ENCODE data around the gene NHERF1.

NHERF1 gene

DNA sequence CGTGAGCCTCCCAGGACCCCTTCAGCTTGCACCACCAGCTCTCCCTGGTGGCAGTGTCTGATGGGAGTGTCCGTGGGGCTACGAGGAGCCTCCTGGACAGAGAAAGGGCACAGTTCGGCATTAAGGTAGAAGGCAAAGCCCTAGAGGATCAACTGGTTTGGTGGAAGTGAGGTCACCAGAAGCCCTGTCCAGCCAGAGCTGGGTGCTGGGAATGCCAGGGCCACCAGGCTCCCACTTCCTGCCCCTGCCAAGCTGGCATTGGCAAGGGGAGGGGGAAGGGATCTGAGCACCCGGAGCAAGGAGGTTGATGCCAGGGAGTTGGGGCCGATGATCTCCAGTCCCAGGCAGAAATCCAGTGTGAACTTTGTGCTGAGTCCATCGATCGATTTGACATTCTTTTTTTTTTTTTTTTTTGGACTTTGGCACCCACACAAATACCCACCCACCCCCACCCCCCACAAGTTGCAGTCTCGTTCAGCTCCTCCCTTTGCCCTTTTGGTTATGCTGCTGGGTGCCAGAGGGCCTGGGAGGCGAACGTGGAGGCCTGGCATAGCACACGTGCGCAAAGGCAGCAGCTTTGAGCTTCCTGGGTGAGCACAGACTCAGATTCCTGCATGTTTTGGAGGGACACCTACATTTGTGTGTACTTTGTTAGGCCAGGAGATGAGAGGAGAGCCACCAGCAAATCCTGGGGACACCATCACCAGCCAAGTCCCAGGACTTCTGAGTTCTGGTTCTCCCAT lies 2.1 kb downstream of the NHERF1 start:
- no peak for DNase-seq

DNA sequence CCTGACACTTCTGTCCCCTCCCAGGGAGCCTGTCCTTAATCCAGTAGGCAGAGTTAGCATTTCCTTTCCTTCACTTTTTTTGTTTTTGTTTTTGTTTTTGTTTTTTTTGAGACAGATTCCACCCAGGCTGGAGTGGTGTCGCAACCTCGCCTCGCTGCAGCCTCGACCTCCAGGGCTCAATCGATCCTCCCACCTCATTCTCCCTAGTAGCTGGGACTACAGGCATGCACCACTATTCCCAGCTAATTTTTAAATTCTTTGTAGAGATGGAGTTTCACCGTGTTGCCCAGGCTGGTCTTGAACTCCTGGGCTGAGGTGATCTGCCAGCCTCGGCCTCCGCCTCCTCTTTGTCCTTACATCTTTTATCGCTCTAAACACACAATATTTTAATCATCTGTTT lies 4.0 kb downstream of the NHERF1 start:
- DNase-seq = no peak

DNA sequence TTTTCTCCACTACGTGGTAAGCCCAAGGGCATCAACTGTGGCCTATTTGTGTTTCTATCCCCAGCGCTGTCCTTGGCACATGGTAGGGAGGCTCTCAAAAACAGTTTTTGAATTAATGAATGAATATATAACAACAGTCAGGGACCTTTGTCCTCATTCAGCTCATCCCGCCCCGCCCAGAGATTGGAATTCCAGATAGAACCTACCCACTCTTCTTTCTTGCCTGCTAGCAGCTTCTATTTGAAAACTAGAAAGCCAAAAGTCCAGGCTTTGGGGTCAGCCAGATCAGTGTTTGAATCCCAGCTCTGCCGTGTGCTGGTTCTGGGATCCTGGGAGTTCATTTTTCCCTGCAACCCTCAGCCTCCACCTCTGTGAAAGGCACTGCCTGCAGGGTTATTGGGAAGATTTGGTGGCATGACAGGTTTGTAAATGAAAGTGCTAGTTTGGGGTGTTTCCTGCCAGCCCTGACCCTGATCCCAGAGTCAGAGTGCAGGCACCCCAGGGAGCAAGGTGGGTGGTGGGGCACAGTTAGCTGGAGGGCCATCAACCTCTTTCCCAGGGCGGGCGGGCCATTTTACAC lies 4.5 kb downstream of the NHERF1 start:
- DNase-seq = no peak

DNA sequence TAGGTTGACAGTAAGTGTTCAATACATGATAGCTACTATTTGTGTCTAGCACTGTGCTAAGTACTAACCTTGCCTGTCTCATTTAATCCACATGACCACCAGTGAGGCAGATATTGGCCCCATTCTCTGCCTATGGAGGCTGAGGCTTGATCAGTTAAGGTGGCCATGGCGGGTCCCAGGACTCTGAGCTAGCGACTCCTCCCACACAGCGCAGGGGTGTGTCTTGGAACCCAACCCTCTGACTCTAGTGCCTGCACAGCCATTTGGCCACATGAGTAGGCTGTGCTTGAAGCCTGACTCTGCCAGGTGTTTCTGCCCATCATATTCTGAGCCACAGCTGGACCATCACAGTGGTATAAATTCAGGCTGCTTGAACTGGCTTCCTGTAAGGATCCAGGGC lies 6.4 kb downstream of the NHERF1 start:
- DNase-seq = no peak

DNA sequence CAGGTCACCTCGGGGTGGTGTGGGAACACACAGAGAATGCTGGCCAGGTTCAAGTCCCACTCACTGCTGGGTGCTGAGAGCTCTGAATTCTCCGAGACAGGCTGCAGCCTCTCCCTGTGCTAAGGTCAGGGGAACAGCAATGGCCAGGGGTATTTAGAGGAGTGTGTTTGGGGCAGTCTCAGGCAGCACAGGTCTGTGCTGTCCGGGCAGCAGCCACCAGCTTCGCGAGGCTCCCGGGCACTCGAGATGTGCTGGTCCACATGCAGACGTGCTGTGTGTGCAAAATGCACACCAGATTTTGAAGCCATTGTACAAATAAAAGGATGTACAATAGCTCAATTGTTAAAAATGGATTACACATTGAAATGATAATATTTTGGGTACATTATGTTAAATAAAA lies 7.1 kb downstream of the NHERF1 start:
- DNase-seq = no peak

DNA sequence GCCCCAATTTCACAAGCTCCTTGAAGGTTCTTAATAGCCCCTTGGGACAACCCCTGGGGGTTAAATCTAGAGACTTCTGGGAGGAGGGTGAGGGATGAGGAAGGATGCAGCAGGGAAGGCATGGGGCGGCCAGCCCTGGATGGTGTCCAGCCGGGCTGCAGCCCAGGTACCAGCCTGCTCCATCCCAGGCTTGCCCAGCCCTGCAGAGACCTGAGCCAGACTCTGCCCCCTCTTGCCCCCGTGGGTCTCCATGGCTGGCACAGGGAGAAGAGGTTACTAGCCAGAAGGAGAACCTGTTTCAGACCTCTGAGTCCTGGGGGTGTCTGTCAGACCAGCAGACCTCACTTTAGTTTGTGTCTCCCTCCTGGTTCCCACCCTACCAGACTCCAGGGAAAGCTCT lies 8.5 kb downstream of the NHERF1 start:
- DNase-seq = no peak

DNA sequence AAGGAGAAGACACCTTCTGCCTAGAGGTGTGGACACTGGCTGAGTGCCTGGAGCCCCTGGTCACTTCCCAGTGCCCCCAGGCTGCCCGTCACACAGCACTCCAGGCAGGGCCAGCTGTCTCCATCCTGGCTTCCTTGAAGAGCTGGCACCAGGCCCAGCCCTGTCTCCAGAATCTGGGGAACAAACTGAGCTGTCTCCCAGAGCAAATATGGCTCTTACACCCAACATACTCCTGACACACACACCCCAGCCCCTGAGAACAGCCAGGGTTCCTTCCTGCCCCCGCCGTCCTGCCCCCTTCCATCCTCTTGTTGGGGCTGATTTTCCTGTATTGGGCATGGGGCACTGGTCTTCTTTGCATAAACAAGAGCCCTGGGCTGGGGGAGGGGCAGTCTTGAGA lies 9.1 kb downstream of the NHERF1 start:
- DNase-seq = no peak

DNA sequence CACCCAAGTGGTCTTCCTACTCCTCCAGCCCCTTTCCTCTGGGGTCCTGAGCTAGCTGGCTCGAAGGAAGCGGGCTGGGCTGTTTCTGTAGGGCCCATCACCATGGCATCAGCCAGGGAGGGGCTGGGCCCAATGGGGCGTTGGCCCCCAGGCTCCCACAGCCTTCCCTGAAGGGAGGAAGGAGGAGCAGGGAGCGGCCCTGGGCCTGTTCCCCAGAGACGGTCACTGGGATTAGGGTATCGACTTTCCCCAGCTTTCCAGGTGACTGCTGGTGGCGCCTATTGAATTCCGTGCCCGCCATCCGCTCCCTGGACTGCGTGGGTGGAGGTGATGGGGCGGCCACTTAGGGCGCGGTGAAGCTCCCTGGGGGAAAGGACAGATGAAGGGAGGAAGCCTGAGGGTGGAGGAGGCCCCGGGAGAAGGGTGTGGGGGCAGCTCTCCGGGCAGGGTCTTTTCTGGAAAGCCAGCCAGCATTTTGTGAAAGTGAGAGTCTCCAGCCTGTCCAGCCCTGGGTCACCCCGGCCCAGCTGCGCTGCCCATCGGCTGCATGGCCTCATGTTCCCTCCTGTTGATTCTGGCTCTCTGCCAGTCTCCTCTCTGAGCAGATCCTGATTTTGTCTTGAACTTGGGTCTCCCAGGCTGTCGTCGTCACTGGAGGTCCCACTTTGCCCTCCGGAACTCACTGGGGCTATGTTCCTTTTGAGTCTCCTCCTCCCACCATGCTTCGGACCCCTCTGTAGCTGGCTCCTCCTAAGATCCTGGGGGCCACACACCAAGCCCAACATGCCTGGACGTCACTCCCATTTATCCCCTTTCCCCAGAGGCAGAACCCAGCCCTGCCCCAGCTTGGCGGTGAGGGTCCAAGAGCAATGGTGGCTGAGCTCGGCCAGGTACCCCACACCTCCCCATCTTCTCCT lies 9.8 kb downstream of the NHERF1 start:
- DNase-seq = no peak

DNA sequence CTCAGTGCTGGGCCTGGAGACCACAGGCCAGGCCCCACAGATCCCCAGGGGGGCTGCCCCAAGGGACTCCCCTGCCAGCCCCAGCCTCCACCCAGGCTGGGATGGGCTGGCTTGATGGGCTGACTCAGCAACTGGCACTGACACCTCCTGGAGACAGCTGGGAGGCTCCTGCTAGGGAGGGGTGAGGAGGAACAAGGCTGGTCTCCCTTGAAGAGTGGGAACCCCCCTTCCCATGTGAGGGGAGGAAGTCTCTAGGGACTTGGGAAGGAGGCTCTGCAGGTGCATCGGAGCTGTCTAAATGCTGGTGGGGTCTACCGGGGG lies 10.4 kb downstream of the NHERF1 start:
- DNase-seq = peak in 1 of 2 donors; percentile 39

DNA sequence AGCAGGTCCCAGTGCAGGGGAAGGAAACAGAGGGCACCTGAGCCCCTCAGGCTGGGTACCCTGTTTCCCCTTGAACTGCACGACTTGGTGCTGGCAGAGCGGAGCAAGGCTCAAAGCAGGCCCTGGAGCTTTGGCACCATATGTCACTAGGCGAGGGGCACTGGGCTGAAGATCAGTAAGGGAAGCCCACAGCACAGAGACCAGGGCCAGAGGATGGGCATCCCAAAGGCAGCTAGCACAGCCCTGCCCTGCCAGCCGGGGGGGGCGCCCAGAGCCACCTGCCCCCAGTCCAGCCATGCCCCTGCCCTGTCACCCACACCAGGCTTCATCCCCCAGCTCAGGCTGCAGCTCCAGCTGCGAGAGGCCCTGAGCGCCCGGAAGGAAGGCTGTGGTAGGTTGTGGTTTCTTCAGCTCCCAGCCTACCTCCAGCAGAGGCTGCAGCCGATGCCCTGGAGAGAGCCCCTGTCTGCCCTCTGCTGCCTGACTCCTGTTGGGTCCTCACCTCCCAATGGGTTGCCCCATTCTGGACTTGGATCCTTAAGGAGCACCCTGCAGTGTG lies 10.9 kb downstream of the NHERF1 start:
- no peak for DNase-seq

DNA sequence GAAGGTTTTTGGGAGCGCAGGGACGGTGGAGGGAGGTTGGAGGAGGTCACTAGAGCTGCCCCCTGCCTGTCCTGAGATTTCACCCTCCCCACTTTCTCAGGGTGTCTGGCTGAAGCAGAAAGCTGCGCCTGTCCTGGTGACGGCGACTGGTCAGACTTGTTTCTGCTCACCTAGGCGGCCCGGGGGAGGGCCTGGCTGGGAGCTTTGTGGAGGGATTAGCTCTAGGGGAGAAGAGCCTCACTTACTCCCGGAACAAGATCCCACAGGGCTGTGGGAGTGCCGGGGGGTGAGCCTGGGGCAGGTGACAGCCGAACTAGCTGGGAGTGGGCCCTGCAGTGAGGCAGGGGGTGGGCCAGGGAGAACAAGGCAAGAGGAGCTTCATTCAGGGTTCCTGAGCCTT lies 11.5 kb downstream of the NHERF1 start:
- DNase-seq = no peak

DNA sequence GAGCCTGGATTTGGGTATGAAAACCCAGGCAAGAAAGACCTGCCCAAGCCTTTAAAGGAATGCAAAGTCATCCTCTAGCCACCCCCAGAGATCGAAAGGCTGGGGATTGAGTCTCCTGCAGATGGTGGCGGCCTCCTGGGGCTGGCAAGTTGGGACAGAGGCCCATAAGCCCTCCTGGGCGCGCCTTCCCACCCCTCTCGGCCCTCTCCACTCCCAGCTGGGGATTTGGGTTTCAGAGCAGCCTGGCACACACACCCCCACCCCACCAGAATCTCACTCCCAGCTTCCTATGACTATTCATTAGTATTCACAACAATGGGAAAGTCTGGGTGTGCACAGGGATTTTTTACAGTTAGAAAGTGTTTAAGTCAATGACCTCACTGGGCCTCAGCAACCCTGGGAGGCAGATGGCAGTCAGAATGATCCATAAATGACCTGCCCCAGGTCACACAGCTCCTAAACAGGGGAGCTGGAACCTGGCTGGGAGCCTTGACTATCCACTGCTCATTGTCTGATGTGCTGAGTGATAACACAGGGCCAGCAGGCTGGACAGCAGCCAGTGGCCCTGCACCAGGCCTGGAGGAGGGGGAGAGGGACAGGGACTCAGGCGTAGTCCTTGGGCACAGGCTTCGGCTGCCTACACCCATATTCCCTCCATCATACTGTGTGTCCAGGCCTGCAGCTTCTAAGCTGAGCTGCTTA lies 12.1 kb downstream of the NHERF1 start:
- no peak for DNase-seq

DNA sequence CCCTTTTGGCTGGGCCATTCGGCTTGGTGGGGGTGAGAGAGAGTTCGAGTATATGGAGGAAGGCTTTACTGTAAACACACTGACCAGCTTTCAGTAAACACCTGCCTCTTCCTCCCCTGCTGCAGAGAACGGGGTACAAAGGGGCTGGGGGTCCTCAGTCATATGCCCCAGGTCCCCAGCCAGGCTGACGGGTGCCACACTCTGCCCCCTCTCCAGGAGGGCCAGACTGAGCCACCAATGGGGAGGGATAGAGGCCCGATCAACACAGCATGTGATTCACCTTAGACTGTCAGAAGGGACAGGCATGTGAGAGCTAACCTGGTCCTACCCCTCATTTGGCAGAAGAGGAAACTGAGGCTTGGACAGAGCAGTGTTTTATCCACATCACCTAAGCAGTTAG lies 13.0 kb downstream of the NHERF1 start:
- no peak for DNase-seq

DNA sequence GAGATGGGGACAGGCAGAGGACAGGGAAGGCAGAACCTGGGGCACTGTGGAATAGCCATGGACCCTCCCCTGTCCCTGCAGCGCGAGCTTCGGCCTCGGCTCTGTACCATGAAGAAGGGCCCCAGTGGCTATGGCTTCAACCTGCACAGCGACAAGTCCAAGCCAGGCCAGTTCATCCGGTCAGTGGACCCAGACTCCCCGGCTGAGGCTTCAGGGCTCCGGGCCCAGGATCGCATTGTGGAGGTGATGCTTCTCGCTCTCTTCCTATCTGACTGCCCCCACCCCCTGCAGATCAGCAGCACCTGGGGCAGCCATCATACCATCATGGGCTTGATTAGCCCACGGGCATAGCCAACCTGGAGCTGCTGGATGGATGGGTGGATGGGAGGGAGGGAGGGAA lies 13.5 kb downstream of the NHERF1 start:
- no peak for DNase-seq

DNA sequence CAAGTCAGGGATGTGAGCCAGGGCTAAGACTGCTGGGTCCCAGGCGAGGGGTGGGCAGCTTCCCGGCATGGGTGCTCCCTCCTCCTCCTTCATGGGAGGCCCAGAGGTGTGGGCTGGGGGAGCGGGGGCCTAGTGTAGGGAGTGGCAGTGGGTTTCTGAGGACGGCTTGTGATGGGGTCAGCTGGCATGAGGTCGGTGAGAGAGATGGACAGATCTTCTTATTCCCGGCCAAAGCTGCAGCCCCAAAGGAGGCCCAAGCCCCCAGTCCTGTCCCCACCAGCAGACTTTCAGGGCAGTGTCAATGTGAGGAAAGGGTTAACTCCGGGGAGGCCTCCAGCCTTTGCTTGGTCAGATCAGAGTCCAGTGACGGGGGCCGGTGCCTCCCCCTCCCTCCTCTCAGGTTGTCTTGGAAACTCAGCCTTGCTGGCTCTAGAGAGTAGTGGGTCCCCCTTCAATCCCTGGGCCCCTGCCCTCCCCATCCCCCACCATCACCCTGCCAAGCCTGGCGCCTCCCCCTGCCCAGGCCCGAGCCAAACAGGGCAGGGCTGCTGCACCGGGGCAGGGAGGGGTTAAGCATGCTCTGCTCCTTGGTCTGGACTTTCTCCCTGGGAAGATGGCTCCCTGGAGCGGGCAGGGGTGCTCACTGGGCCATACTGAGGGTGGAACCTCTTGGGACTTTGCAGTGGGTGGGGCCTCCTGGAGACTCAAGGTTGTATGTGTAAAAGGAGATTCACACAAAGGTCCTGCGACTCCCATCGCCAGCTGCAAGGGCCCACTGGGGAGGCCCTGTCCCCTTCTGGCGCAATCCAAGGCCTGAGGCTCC lies 15.3 kb downstream of the NHERF1 start:
- no peak for DNase-seq

DNA sequence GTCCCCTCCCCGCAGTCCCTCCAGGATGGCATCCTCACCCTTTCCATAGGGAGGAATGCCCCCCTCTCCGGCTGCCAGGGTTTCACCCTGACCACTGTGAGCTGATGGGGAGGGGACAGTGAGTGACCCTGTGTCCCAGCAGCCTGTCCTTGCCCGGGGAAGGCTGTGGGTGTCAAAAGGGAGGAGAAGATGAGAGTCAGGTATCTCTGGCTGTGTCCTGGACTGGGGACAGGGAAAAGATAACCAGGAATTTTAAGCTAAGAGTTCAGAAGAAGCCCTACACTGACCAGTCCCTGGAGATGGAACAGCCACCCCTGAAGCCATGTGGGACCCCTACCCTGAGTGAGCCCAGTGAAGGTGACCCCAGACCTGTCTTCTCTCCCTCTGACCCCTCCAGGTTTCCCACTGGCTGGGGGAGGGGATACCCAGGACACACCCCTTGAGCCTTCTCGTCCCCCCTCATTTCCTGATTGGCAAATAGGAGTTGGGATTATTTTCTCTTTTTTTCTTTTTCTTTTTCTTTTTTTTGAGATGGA lies 16.4 kb downstream of the NHERF1 start:
- no peak for DNase-seq

DNA sequence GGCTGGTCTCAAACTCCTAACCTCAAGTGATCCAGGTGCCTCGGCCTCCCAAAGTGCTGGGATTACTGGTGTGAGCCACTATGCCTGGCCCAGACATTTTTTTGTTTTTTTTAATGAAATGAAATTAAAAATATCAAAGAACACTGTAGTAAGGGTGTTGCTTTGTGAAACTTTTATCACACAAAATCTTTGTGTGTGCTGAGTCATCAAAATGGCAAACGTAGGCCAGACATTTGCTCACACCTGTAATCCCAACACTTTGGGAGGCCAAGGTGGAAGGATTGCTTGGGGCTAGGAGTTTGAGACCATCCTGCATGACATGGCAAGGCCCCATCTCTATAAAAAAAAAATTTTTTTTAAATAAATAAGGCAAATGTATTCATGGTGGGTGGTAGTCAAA lies 18.0 kb downstream of the NHERF1 start:
- no peak for DNase-seq

DNA sequence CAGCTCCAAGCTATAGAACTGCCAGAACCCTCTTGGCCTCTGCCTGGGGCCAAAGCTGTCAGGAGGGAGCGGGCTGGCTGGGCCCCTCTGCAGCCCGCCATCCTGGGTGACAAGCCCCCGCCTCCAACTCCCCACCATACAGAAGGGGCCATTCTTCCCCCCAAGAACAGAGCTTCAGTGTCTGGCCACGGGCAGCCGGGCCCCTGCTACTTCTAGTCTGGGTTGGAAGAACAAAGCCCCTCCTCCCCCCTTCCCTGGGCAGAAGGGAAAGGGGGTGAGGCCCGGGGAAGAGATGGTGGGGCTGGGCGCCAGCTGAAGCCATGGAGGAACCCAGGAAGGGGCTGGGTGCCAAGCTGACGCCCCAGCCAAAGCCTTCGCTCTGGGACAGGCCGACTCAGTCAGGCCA lies 18.7 kb downstream of the NHERF1 start:
- DNase-seq = no peak

DNA sequence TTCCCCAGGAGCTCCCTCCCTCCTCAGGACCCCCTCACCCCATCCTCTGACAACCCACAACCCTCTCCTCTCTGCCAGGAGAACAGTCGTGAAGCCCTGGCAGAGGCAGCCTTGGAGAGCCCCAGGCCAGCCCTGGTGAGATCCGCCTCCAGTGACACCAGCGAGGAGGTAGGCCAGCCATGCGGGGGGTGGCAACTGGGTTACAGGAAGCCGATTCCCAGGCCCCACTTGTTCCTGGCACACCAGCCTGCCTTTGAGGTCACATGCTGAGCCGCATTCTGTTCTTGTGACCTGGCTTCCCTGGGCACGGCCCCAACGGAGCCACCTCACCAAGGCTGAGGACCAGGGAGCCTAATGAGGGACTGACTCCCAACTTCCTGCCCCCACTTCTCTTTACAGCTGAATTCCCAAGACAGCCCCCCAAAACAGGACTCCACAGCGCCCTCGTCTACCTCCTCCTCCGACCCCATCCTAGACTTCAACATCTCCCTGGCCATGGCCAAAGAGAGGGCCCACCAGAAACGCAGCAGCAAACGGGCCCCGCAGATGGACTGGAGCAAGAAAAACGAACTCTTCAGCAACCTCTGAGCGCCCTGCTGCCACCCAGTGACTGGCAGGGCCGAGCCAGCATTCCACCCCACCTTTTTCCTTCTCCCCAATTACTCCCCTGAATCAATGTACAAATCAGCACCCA lies 19.8 kb downstream of the NHERF1 start:
- DNase-seq = no peak

DNA sequence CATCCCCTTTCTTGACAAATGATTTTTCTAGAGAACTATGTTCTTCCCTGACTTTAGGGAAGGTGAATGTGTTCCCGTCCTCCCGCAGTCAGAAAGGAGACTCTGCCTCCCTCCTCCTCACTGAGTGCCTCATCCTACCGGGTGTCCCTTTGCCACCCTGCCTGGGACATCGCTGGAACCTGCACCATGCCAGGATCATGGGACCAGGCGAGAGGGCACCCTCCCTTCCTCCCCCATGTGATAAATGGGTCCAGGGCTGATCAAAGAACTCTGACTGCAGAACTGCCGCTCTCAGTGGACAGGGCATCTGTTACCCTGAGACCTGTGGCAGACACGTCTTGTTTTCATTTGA lies 20.3 kb downstream of the NHERF1 start:
- no peak for DNase-seq

DNA sequence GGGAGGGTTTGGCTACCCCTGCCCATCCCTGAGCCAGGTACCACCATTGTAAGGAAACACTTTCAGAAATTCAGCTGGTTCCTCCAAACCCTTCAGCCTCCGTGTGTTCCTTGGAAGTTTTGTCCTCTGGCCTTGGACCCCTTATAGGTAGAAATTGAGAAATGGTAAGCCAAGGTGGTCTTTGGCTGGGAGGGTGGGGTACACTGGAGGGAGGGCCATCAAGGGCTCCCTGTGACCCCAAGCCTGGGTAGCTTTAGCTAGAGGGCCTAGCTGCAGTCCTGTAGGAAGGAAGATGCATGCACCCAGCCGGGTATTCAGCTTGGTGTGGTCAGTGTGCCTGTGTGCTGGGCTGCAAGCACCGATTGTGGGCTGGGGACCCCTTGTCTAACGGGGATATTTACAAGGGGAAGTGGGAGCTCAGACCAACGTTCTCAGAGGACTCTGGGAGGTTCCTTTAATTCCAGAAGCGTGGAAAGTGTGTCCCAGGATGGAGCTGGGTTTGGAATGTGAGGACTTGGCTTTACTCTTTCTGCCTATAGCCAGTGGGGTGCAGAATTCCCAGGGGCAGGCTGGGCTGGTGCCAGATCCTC lies 20.9 kb downstream of the NHERF1 start:
- no peak for DNase-seq

Measured in inflammatory macrophage treated with lipopolysaccharide for 1 hour (primary cell).